GM18951 (cell line): ENCODE results near the gene RASA2.

ENCODE experiments used
- POLR2A ChIP-seq: IDR thresholded peaks from 4 replicates; pipeline ENCODE4 v1.6.1; 2011; ENCODE audit warnings: mild to moderate bottlenecking; ENCODE audit not compliant: insufficient read length, insufficient read depth; ENCODE audit errors: extremely low read depth
- in situ Hi-C: fragments of 300-500 bp; cut with MboI; formaldehyde crosslinking; loops from one replicate; pipeline ENCODE4 v1.12.0; 2022; ENCODE audit warnings: low sequenced_read_pairs, mixed read lengths, inconsistent platforms; ENCODE audit not compliant: unreplicated experiment

Gene RASA2

DNA sequence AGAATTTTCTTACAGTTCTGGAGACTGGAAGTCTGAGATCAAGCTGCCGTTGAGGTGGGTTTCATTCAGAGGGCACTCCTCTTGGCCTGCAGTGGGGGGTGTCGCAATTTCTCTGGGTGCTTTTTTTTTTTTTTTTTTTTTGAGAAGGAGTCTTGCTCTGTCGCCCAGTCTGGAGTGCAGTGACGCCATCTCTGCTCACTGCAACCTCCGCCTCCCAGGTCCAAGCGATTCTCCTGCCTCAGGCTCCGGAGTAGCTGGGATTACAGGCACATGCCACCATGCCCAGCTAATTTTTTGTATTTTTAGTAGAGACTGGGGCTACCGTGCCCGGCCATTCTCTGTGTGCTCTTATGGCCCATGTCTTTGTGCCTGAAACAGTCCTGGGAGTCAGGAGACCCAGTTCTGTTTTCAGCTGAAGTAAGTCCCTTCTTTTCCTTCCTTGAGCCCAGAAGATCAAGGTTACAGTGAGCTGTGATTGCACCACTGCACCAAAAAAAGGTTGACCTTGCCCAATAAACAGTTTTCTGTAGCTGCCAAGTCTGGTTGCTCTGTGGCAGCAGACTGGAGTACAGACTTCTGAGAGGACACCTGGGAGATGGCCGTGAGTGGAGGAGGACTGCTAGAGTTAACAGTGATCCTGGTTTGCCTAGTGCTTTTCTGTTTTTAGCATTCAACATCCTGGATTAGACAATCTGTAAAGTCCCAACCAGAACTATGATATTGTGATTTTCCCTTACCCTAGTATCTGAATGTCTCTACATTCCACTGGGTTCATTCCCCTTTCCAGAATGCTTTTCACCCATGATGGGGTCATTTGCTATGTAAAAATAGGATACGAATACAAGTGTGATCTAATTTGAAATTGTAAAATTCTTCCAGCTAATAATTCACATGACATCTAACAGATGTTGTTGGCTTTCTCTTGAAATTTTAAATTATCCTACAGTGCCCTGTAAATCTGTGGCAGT, 174.7 kb downstream of the RASA2 start:
- no peak for TF ChIP-seq POLR2A
- in situ Hi-C loops, result no loop called here

GRCh38 chr3:141663993-141664392, 177.2 kb downstream of the RASA2 start:
- TF ChIP-seq POLR2A, result no peak
- in situ Hi-C loops, result no loop called here
